GM12874 (cell line): ENCODE results near the gene ALDOA.
A peak's percentile ranks its signal among the peaks of the same experiment; 100 is the strongest.

Experiments used
- CTCF ChIP-seq: IDR thresholded peaks from 2 replicates; pipeline ENCODE4 v1.5.1; 2011; ENCODE audit warnings: low read depth, mild to moderate bottlenecking, control low read depth, low read length, moderate library complexity; ENCODE audit not compliant: insufficient read depth

ALDOA gene

GRCh38 chr16:30096862-30097563 is 31.5 kb downstream of the ALDOA start:
- TF ChIP-seq CTCF, result no peak

GRCh38 chr16:30104090-30104489 is 38.5 kb downstream of the ALDOA start:
- no peak for TF ChIP-seq CTCF

GRCh38 chr16:30104492-30104891 is 38.9 kb downstream of the ALDOA start:
- TF ChIP-seq CTCF, result no peak

- TF ChIP-seq CTCF, result no peak
Observed at GRCh38 chr16:30108059-30108850, 42.7 kb downstream of the ALDOA start.

- no peak for TF ChIP-seq CTCF
Observed at GRCh38 chr16:30110661-30111060, 45.1 kb downstream of the ALDOA start.

GRCh38 chr16:30112197-30113030 is 46.9 kb downstream of the ALDOA start:
- TF ChIP-seq CTCF, result peak; percentile 95
